ENCODE results near the gene ZNF197. TPM values are rescaled to one million over a fixed set of nuclear protein-coding genes. Genes with fewer than 3 reads are reported as not detected.

The ZNF197 gene
- total RNA-seq, 1 experiment from 2014 or later: 14.3 TPM

- H3K9me3 ChIP-seq (ENCODE audit: low read depth, low read length, poor library complexity, severe bottlenecking): peaks cover 13% of the 10 kb centered on the region
- H3K4me1 ChIP-seq (ENCODE audit: insufficient read depth, low read length, poor library complexity, severe bottlenecking): no peaks in the 10 kb centered on the region
- H3K27me3 ChIP-seq (replicated peaks; ENCODE audit: insufficient read depth, low read depth, low read length, poor library complexity): no peaks in the 10 kb centered on the region
- no TSS peak for BruUV-seq (replicated peaks)
- DNase-seq (ENCODE audit: low spot score): no peak
- no peak overlapping the region for H3K27ac ChIP-seq (ENCODE audit: low read depth, low read length, poor library complexity, severe bottlenecking)
- H3K4me3 ChIP-seq (ENCODE audit: low read depth, low read length, poor library complexity, severe bottlenecking): no peak overlapping the region
- ChIA-PET CTCF (no interaction called here), POLR2A (ENCODE audit: low non-redundant PET) (no interaction called here)
- intact Hi-C loops (cut with micrococcal nuclease; ENCODE audit: unreplicated experiment): no loop called here
- H3K36me3 ChIP-seq (ENCODE audit: insufficient read depth, low read length, poor library complexity, severe bottlenecking): peaks cover 37% of the 10 kb centered on the region
- TF ChIP-seq CTCF (conservative IDR thresholded peaks at IDR 0.05; ENCODE audit: low read depth, low read length) (no peak), EZH2 (IDR thresholded peaks at IDR 0.05; ENCODE audit: borderline replicate concordance, low read depth, low read length, poor library complexity, severe bottlenecking) (no peak)
Observed at GRCh38 chr3:44661189-44661588, 36.4 kb downstream of the ZNF197 start.

GRCh38 chr3:44665173-44665572 lies 40.3 kb downstream of the ZNF197 start:
- intact Hi-C loops (cut with micrococcal nuclease; ENCODE audit: unreplicated experiment): no loop called here
- POLR2A ChIA-PET (ENCODE audit: low non-redundant PET): no interaction called here
- Histone ChIP-seq H3K27ac (ENCODE audit: low read depth, low read length, poor library complexity, severe bottlenecking) (no peak overlapping the region), H3K9me3 (ENCODE audit: low read depth, low read length, poor library complexity, severe bottlenecking) (no peaks in the 10 kb centered on the region), H3K4me3 (ENCODE audit: low read depth, low read length, poor library complexity, severe bottlenecking) (no peak overlapping the region), H3K36me3 (ENCODE audit: insufficient read depth, low read length, poor library complexity, severe bottlenecking) (peaks cover 6% of the 10 kb centered on the region), H3K4me1 (ENCODE audit: insufficient read depth, low read length, poor library complexity, severe bottlenecking) (no peaks in the 10 kb centered on the region), H3K27me3 (replicated peaks; ENCODE audit: insufficient read depth, low read depth, low read length, poor library complexity) (no peaks in the 10 kb centered on the region)
- TF ChIP-seq EZH2 (IDR thresholded peaks at IDR 0.05; ENCODE audit: borderline replicate concordance, low read depth, low read length, poor library complexity, severe bottlenecking) (no peak), CTCF (conservative IDR thresholded peaks at IDR 0.05; ENCODE audit: low read depth, low read length) (no peak)
- BruUV-seq (replicated peaks): no TSS peak
- CTCF ChIA-PET: no interaction called here
- DNase-seq (ENCODE audit: low spot score): no peak

- ChIA-PET CTCF (no interaction called here), POLR2A (ENCODE audit: low non-redundant PET) (no interaction called here)
- no peak overlapping the region for H3K4me3 ChIP-seq (ENCODE audit: low read depth, low read length, poor library complexity, severe bottlenecking)
- H3K27ac ChIP-seq (ENCODE audit: low read depth, low read length, poor library complexity, severe bottlenecking): no peak overlapping the region
- no peaks in the 10 kb centered on the region for H3K9me3 ChIP-seq (ENCODE audit: low read depth, low read length, poor library complexity, severe bottlenecking)
- no TSS peak for BruUV-seq (replicated peaks)
- intact Hi-C loops (cut with micrococcal nuclease; ENCODE audit: unreplicated experiment): no loop called here
- no peaks in the 10 kb centered on the region for H3K36me3 ChIP-seq (ENCODE audit: insufficient read depth, low read length, poor library complexity, severe bottlenecking)
- no peaks in the 10 kb centered on the region for H3K27me3 ChIP-seq (replicated peaks; ENCODE audit: insufficient read depth, low read depth, low read length, poor library complexity)
- DNase-seq (ENCODE audit: low spot score): no peak
- TF ChIP-seq EZH2 (IDR thresholded peaks at IDR 0.05; ENCODE audit: borderline replicate concordance, low read depth, low read length, poor library complexity, severe bottlenecking) (no peak), CTCF (conservative IDR thresholded peaks at IDR 0.05; ENCODE audit: low read depth, low read length) (no peak)
- H3K4me1 ChIP-seq (ENCODE audit: insufficient read depth, low read length, poor library complexity, severe bottlenecking): no peaks in the 10 kb centered on the region
Observed at GRCh38 chr3:44666346-44666745, 41.5 kb downstream of the ZNF197 start.

Data from A673 (cell line).